Activated CD4-positive, CD25-positive, alpha-beta regulatory T cell treated with anti-CD3 and anti-CD28 coated beads, Interleukin-2, amount 50 U/mL, for 24 hours (primary cell): ENCODE measurements around the gene DIP2B.

Experiments
- ATAC-seq, 2 donors: fragments of 150-1000 bp; cut with Tn5 transposase; one replicate each; pipeline ENCODE4 v1.10.0; 2021; ENCODE audit warnings: mild to moderate bottlenecking in 1 of 2, moderate library complexity in 1 of 2

DIP2B gene

GRCh38 chr12:50581226-50582184 lies 76.7 kb downstream of the DIP2B start:
- ATAC-seq, result no peak

GRCh38 chr12:50584135-50584534 lies 79.3 kb downstream of the DIP2B start:
- no peak for ATAC-seq

- peak; percentile 76 to 85 for ATAC-seq
Measured at GRCh38 chr12:50589650-50590435, 85.1 kb downstream of the DIP2B start.

GRCh38 chr12:50590869-50591268 lies 86.1 kb downstream of the DIP2B start:
- ATAC-seq, result no peak

GRCh38 chr12:50595667-50596066 lies 90.9 kb downstream of the DIP2B start:
- ATAC-seq, result no peak

- peak; percentile 100 for ATAC-seq
Measured at GRCh38 chr12:50597200-50598195, 92.7 kb downstream of the DIP2B start.

- no peak for ATAC-seq
Measured at GRCh38 chr12:50598321-50598862, 93.6 kb downstream of the DIP2B start.

- no peak for ATAC-seq
Measured at GRCh38 chr12:50599366-50600095, 94.7 kb downstream of the DIP2B start.

GRCh38 chr12:50600364-50600763 lies 95.6 kb downstream of the DIP2B start:
- no peak for ATAC-seq

- ATAC-seq, result no peak
Measured at GRCh38 chr12:50603817-50604639, 99.2 kb downstream of the DIP2B start.

- ATAC-seq, result no peak
Measured at GRCh38 chr12:50604640-50604920, 99.8 kb downstream of the DIP2B start.

- no peak for ATAC-seq
Measured at GRCh38 chr12:50606675-50607375, 102.0 kb downstream of the DIP2B start.

- no peak for ATAC-seq
Measured at GRCh38 chr12:50609292-50609874, 104.6 kb downstream of the DIP2B start.

- ATAC-seq, result no peak
Measured at GRCh38 chr12:50610171-50610570, 105.4 kb downstream of the DIP2B start.

GRCh38 chr12:50611021-50611744 lies 106.4 kb downstream of the DIP2B start:
- no peak for ATAC-seq

- no peak for ATAC-seq
Measured at GRCh38 chr12:50612882-50613281, 108.1 kb downstream of the DIP2B start.

- ATAC-seq, result no peak
Measured at GRCh38 chr12:50613463-50613862, 108.7 kb downstream of the DIP2B start.

GRCh38 chr12:50614167-50614759 lies 109.5 kb downstream of the DIP2B start:
- ATAC-seq, result no peak
